HepG2 (cell line): ENCODE data around the gene OSBPL2. TPM values are rescaled to one million over a fixed set of nuclear protein-coding genes. Genes with fewer than 3 reads are reported as not detected.

ENCODE experiments used
- ARHGAP35 ChIP-seq: sonication (generic); formaldehyde crosslinking; IDR thresholded peaks from 2 replicates; pipeline ENCODE4 v1.9.0; 2022; ENCODE audit warnings: mild to moderate bottlenecking, inconsistent platforms, moderate library complexity, missing genetic modification reagents, borderline replicate concordance
- CAMTA2 ChIP-seq: sonication (generic); formaldehyde crosslinking; IDR thresholded peaks from 2 replicates; pipeline ENCODE4 v1.4.0; 2020; ENCODE audit warnings: mild to moderate bottlenecking, missing genetic modification reagents, borderline replicate concordance
- GATAD2A ChIP-seq: IDR thresholded peaks from 2 replicates; pipeline ENCODE4 v1.6.1; 2016
- HMGXB4 ChIP-seq, 2 experiments: sonication (generic) in 1 of 2; formaldehyde crosslinking in 1 of 2; IDR thresholded peaks; 2 replicates each; pipeline versions ENCODE4 v1.4.0 to v1.6.1; 2018 to 2020; ENCODE audit warnings: missing genetic modification reagents in 2 of 2, borderline replicate concordance in 1 of 2, low read depth in 1 of 2, mild to moderate bottlenecking in 1 of 2, missing biosample characterization in 1 of 2
- NFIC ChIP-seq: IDR thresholded peaks from 2 replicates; pipeline ENCODE4 v1.6.1; 2012; ENCODE audit warnings: mild to moderate bottlenecking, low read length, inconsistent platforms
- PRDM4 ChIP-seq: sonication (generic); formaldehyde crosslinking; IDR thresholded peaks from 2 replicates; pipeline ENCODE4 v1.9.0; 2021; ENCODE audit warnings: missing genetic modification reagents, borderline replicate concordance
- SALL1 ChIP-seq: sonication (generic); formaldehyde crosslinking; IDR thresholded peaks from 2 replicates; pipeline ENCODE4 v1.8.0; 2022; ENCODE audit warnings: mild to moderate bottlenecking, missing genetic modification reagents
- SOX6 ChIP-seq, 2 experiments: fragments of 450-650 bp in 1 of 2; sonication (generic) in 1 of 2; formaldehyde crosslinking in 1 of 2; IDR thresholded peaks; 2 replicates each; pipeline versions ENCODE4 v1.4.0 to v1.6.1; 2017 to 2020; ENCODE audit warnings: antibody characterized with exemption in 1 of 2, mild to moderate bottlenecking in 1 of 2, missing genetic modification reagents in 1 of 2
- UBTF ChIP-seq: sonication (generic); formaldehyde crosslinking; IDR thresholded peaks from 2 replicates; pipeline ENCODE4 v1.4.0; 2020; ENCODE audit warnings: mild to moderate bottlenecking, missing genetic modification reagents
- ZBTB14 ChIP-seq: sonication (generic); formaldehyde crosslinking; IDR thresholded peaks from 2 replicates; pipeline ENCODE4 v1.4.0; 2020; ENCODE audit warnings: missing genetic modification reagents
- ZFX ChIP-seq: sonication (generic); formaldehyde crosslinking; IDR thresholded peaks from 2 replicates; pipeline ENCODE4 v1.4.0; 2020; ENCODE audit warnings: mild to moderate bottlenecking, low read depth, missing genetic modification reagents, moderate library complexity
- ZHX1 ChIP-seq: sonication (generic); formaldehyde crosslinking; IDR thresholded peaks from 2 replicates; pipeline ENCODE4 v1.8.1; 2022; ENCODE audit warnings: low read depth, mild to moderate bottlenecking, missing genetic modification reagents
- ZNF124 ChIP-seq: sonication (generic); formaldehyde crosslinking; IDR thresholded peaks from 2 replicates; pipeline ENCODE4 v1.4.0; 2020; ENCODE audit warnings: missing genetic modification reagents
- ZNF253 ChIP-seq: sonication (generic); formaldehyde crosslinking; IDR thresholded peaks from 2 replicates; pipeline ENCODE4 v1.8.0; 2022; ENCODE audit warnings: mild to moderate bottlenecking, missing genetic modification reagents, borderline replicate concordance
- ZNF616 ChIP-seq: sonication (generic); formaldehyde crosslinking; IDR thresholded peaks from 2 replicates; pipeline ENCODE4 v1.5.0; 2020; ENCODE audit warnings: low read depth, mild to moderate bottlenecking, missing genetic modification reagents
- polyA plus RNA-seq, 8 experiments: library from polyadenylated mRNA; depleted of rRNA in 3 of 8; stranded (reverse) in 7 of 8; unstranded in 1 of 8; fragments of >200 nt; fragmentation: Illumina TruSeq in 4 of 8; extraction: Trizol in 4 of 8; gene quantifications; 2 replicates each; pipeline versions ENCODE4 v1.2.1 to v1.2.3, GENCODE V29; 2011 to 2016; ENCODE audit warnings: low read depth in 4 of 8, missing spikeins in 1 of 8, mixed read lengths in 1 of 8; ENCODE audit not compliant: insufficient read depth in 1 of 8
- total RNA-seq, 5 experiments: library from RNA; depleted of rRNA; stranded (reverse); fragments of >200 nt; fragmentation: Illumina TruSeq; extraction: Trizol; gene quantifications; 2 replicates each; pipeline ENCODE4 v1.2.3, GENCODE V29; 2016; ENCODE audit warnings: low read depth in 1 of 5

OSBPL2 gene
- total and polyA plus RNA-seq, 2 of the 13 experiments (the other 11 are each of a cell fraction or from before 2014, with no cell fraction given) = 18.5 to 37.4 TPM

- no peak for TF ChIP-seq ZBTB14
- TF ChIP-seq CAMTA2 (CRISPR knock-in tag) = peak; percentile 88
- peak; percentile 57; the same call in 1 of the 2 replicates for TF ChIP-seq UBTF (CRISPR knock-in tag)
- no peak for TF ChIP-seq ZNF253
- no peak; the same call in 1 of the 2 replicates for TF ChIP-seq ZHX1 (CRISPR knock-in tag)
- no peak for TF ChIP-seq ZFX
- no peak for TF ChIP-seq NFIC
- TF ChIP-seq SOX6 (IDR thresholded peaks at IDR 0.05) = no peak
- TF ChIP-seq SOX6 (CRISPR knock-in tag; IDR thresholded peaks at IDR 0.05) = no peak
- TF ChIP-seq PRDM4 = 0 out of 2 replicates have a peak, but pooled peaks have one; percentile 88
- no peak for TF ChIP-seq GATAD2A
- peak; percentile 90 for TF ChIP-seq SALL1 (CRISPR knock-in tag)
- 0 out of 2 replicates have a peak, but pooled peaks have one; percentile 50 for TF ChIP-seq ZNF124 (CRISPR knock-in tag)
- TF ChIP-seq ZNF616 (CRISPR knock-in tag) = peak; percentile 89; the same call in 1 of the 2 replicates
- peak; percentile 88; the same call in 1 of the 2 replicates for TF ChIP-seq ARHGAP35 (CRISPR knock-in tag)
- TF ChIP-seq HMGXB4 (CRISPR knock-in tag; IDR thresholded peaks at IDR 0.05; ENCODE audit: borderline replicate concordance in 1 of 2, low read depth in 1 of 2) = no peak
Measured at GRCh38 chr20:62219992-62220665, 18.2 kb upstream of the OSBPL2 start, which contains the start of gene HRH3 (continued).
